ENCODE results near the gene RRAD.

Gene RRAD

GRCh38 chr16:66933776-66934137 lies 8.4 kb upstream of the RRAD start:
- no peak for DNase-seq

GRCh38 chr16:66932076-66932475 lies 6.7 kb upstream of the RRAD start:
- no peak for DNase-seq

GRCh38 chr16:66931665-66932064 lies 6.3 kb upstream of the RRAD start:
- no peak for DNase-seq

- no peak for DNase-seq
Measured at GRCh38 chr16:66930189-66930588, 4.9 kb upstream of the RRAD start.

GRCh38 chr16:66928702-66929388 lies 3.5 kb upstream of the RRAD start:
- DNase-seq = no peak

- DNase-seq = no peak
Measured at GRCh38 chr16:66927918-66928649, 2.7 kb upstream of the RRAD start.

- DNase-seq = no peak
Measured at GRCh38 chr16:66926961-66927436, 1.7 kb upstream of the RRAD start.

GRCh38 chr16:66926171-66926947 lies 1.0 kb upstream of the RRAD start:
- no peak for DNase-seq

- no peak for DNase-seq
Measured at GRCh38 chr16:66924527-66925321, 611 bp downstream of the RRAD start.

GRCh38 chr16:66923866-66924265 lies 1.5 kb downstream of the RRAD start:
- no peak for DNase-seq

GRCh38 chr16:66923247-66923731 lies 2.0 kb downstream of the RRAD start:
- no peak for DNase-seq

- DNase-seq = no peak
Measured at GRCh38 chr16:66921729-66922450, 3.4 kb downstream of the RRAD start.

- no peak for DNase-seq
Measured at GRCh38 chr16:66920924-66921680, 4.2 kb downstream of the RRAD start.

- DNase-seq = no peak
Measured at GRCh38 chr16:66920299-66920590, 5.1 kb downstream of the RRAD start.

- DNase-seq = no peak
Measured at GRCh38 chr16:66919569-66920298, 5.6 kb downstream of the RRAD start.

GRCh38 chr16:66918803-66919568 lies 6.3 kb downstream of the RRAD start, which contains the start of gene CDH16:
CDH16 (minus strand) TSS chr16:66918885; CDS start chr16:66918065, 820 bp downstream.
- DNase-seq = no peak

GRCh38 chr16:66918355-66918754 lies 7.0 kb downstream of the RRAD start:
- no peak for DNase-seq

- no peak for DNase-seq
Measured at GRCh38 chr16:66917741-66918140, 7.6 kb downstream of the RRAD start.

- DNase-seq = no peak
Measured at GRCh38 chr16:66916518-66916917, 8.8 kb downstream of the RRAD start.

- no peak for DNase-seq
Measured at GRCh38 chr16:66915041-66915440, 10.3 kb downstream of the RRAD start.

All from right forelimb (tissue), 1 donor.